Uterus (tissue), 4 donors: ENCODE data around the gene CLIP3. TPM values are rescaled to one million over a fixed set of nuclear protein-coding genes. Genes with fewer than 3 reads are reported as not detected.

Experiments
- DNase-seq, 2 donors: peaks; one replicate each; pipeline ENCODE4 v3.0.0-alpha.2; 2019 to 2020
- H3K27ac ChIP-seq, 2 donors: fragments of 200-600 bp; sonication (generic); 1 replicate in 1 of 2; 2 replicates in 1 of 2; pipeline ENCODE4 v1.5.1; 2016 to 2018
- H3K27me3 ChIP-seq, 2 donors: fragments of 200-600 bp; sonication (generic); one replicate each; pipeline ENCODE4 v1.5.1; 2018 to 2019; ENCODE audit warnings: control low read depth in 1 of 2
- H3K36me3 ChIP-seq, 2 donors: fragments of 200-600 bp; sonication (generic); one replicate each; pipeline ENCODE4 v1.5.1; 2019; ENCODE audit warnings: control low read depth in 1 of 2
- H3K4me1 ChIP-seq, 2 donors: fragments of 200-600 bp; sonication (generic); one replicate each; pipeline ENCODE4 v1.5.1; 2018 to 2019; ENCODE audit warnings: control low read depth in 1 of 2
- H3K4me3 ChIP-seq, 2 donors: fragments of 200-600 bp; sonication (generic); 1 replicate in 1 of 2; 2 replicates in 1 of 2; pipeline ENCODE4 v1.5.1; 2018 to 2019; ENCODE audit warnings: mild to moderate bottlenecking in 1 of 2
- H3K9me3 ChIP-seq, 2 donors: fragments of 200-600 bp; sonication (generic); one replicate each; pipeline ENCODE4 v1.5.1; 2019; ENCODE audit warnings: control low read depth in 1 of 2
- CTCF ChIP-seq, 4 experiments: fragments of 200-600 bp in 2 of 4; fragments of 450-650 bp in 2 of 4; sonication (generic) in 2 of 4; IDR thresholded peaks; one replicate each; pipeline ENCODE4 v1.5.1; 2016 to 2019; ENCODE audit warnings: antibody characterized with exemption in 4 of 4, mild to moderate bottlenecking in 2 of 4, moderate library complexity in 1 of 4
- POLR2A ChIP-seq, 2 donors: fragments of 450-650 bp; IDR thresholded peaks; one replicate each; pipeline ENCODE4 v1.6.1; 2016; ENCODE audit warnings: antibody characterized with exemption in 2 of 2, mild to moderate bottlenecking in 1 of 2, moderate library complexity in 1 of 2
- intact Hi-C: fragments of 100-400 bp; cut with DNase I; formaldehyde crosslinking; loops from one replicate; pipeline ENCODE4 v1.15.1; 2023; ENCODE audit warnings: low total_unique reads
- total RNA-seq, 4 donors: library from RNA; depleted of rRNA in 3 of 4; stranded (reverse); fragments of >200 nt in 3 of 4; gene quantifications; one replicate each; pipeline versions ENCODE4 v1.1.0 to v1.2.4, GENCODE V29; 2014 to 2023
- donor health status: DM: yes; HTN: yes; CAD: no.

Gene CLIP3
- total RNA-seq, 4 donors from 2014 or later: 4.4 to 82.5 (median 34.8) TPM

GRCh38 chr19:36030264-36031148 is 2.2 kb downstream of the CLIP3 start:
- Histone ChIP-seq H3K4me3 (no peak overlapping the region), H3K4me1 (no peaks in the 10 kb centered on the region), H3K27me3 (no peaks in the 10 kb centered on the region), H3K36me3 (no peaks in the 10 kb centered on the region), H3K9me3 (no peaks in the 10 kb centered on the region), H3K27ac (no peak overlapping the region)
- TF ChIP-seq POLR2A (IDR thresholded peaks at IDR 0.05) (no peak), CTCF (IDR thresholded peaks at IDR 0.05) (no peak)
- intact Hi-C loops: no loop called here
- no peak for DNase-seq

- TF ChIP-seq CTCF (IDR thresholded peaks at IDR 0.05): no peak
- no peak for TF ChIP-seq POLR2A (IDR thresholded peaks at IDR 0.05)
- no peaks in the 10 kb centered on the region for H3K9me3 ChIP-seq
- no peaks in the 10 kb centered on the region for H3K4me1 ChIP-seq
- no peaks in the 10 kb centered on the region for H3K36me3 ChIP-seq
- no peak overlapping the region for H3K4me3 ChIP-seq
- no peak for DNase-seq
- H3K27me3 ChIP-seq: no peaks in the 10 kb centered on the region
- intact Hi-C loops: no loop called here
- peak overlapping the region in 1 of 2 donors; percentile 14 for H3K27ac ChIP-seq
These were observed 4.2 kb downstream of the CLIP3 start for GRCh38 chr19:36028313-36029041.

GRCh38 chr19:36027696-36028095 is 5.0 kb downstream of the CLIP3 start:
- TF ChIP-seq POLR2A (IDR thresholded peaks at IDR 0.05) (no peak), CTCF (IDR thresholded peaks at IDR 0.05) (no peak)
- H3K27ac ChIP-seq: no peak overlapping the region
- no peaks in the 10 kb centered on the region for H3K4me1 ChIP-seq
- intact Hi-C loops: no loop called here
- H3K36me3 ChIP-seq: no peaks in the 10 kb centered on the region
- no peaks in the 10 kb centered on the region for H3K9me3 ChIP-seq
- no peaks in the 10 kb centered on the region for H3K27me3 ChIP-seq
- H3K4me3 ChIP-seq: no peak overlapping the region
- no peak for DNase-seq

- Histone ChIP-seq H3K4me1 (no peaks in the 10 kb centered on the region), H3K36me3 (no peaks in the 10 kb centered on the region), H3K27me3 (no peaks in the 10 kb centered on the region), H3K4me3 (no peak overlapping the region), H3K9me3 (no peaks in the 10 kb centered on the region), H3K27ac (no peak overlapping the region)
- intact Hi-C loops: no loop called here
- no peak for TF ChIP-seq CTCF (IDR thresholded peaks at IDR 0.05)
- TF ChIP-seq POLR2A (IDR thresholded peaks at IDR 0.05): no peak
- no peak for DNase-seq
These were observed 6.4 kb downstream of the CLIP3 start for GRCh38 chr19:36026091-36026876.
